AG09309 (cell line): ENCODE results near the gene PYGB.

Experiments
- DNase-seq: peaks from one replicate; pipeline ENCODE4 v3.0.0-alpha.2; 2010; ENCODE audit warnings: low read depth
- H3K4me3 ChIP-seq: 2 replicates; pipeline ENCODE4 v1.5.1; 2011; ENCODE audit warnings: mild to moderate bottlenecking, low read depth, low read length, moderate library complexity; ENCODE audit not compliant: control insufficient read depth
- CTCF ChIP-seq: IDR thresholded peaks from 2 replicates; pipeline ENCODE4 v1.5.1; 2011; ENCODE audit warnings: mild to moderate bottlenecking, low read depth, low read length, inconsistent platforms; ENCODE audit not compliant: insufficient read depth, control insufficient read depth; ENCODE audit errors: missing control alignments

Gene PYGB

DNA sequence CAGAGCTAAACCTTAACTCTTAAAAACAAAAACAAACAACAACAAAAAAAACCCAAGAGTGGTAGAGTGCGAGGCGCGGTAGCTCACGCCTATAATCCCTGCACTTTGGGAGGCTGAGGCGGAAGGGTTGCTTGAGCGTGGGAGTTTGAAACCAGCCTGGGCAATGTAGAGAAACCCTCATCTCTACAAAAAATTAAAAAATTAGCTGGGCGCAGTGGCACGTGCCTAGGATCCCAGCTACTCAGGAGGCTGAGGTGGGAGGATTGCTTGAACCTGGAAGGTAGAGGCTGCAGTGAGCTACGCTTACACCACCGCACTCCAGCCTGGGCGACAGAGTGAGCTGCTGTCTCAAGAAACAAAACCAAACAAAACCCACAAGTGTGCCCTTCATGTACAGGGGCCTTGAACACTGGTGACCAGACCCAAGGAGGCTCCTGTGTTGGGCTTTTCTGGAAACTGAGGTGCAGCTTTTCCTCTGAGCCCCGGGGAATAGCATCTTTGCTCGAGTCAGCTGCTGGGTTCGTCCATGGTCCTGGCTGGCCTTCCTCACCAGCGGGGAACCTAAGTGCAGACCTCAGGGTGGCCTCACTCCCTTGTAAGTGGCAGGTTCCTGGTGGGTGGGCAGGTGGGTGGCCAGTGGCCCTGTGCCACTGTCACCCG, 39.9 kb downstream of the PYGB start:
- no peak for TF ChIP-seq CTCF
- no peak for DNase-seq
- no peak overlapping the region for H3K4me3 ChIP-seq

- H3K4me3 ChIP-seq: no peak overlapping the region
- DNase-seq: no peak
- TF ChIP-seq CTCF: no peak
These were observed 40.7 kb downstream of the PYGB start for GRCh38 chr20:25288291-25289181.

GRCh38 chr20:25289886-25290597, 42.2 kb downstream of the PYGB start:
- DNase-seq: no peak
- TF ChIP-seq CTCF: no peak
- H3K4me3 ChIP-seq: no peak overlapping the region

DNA sequence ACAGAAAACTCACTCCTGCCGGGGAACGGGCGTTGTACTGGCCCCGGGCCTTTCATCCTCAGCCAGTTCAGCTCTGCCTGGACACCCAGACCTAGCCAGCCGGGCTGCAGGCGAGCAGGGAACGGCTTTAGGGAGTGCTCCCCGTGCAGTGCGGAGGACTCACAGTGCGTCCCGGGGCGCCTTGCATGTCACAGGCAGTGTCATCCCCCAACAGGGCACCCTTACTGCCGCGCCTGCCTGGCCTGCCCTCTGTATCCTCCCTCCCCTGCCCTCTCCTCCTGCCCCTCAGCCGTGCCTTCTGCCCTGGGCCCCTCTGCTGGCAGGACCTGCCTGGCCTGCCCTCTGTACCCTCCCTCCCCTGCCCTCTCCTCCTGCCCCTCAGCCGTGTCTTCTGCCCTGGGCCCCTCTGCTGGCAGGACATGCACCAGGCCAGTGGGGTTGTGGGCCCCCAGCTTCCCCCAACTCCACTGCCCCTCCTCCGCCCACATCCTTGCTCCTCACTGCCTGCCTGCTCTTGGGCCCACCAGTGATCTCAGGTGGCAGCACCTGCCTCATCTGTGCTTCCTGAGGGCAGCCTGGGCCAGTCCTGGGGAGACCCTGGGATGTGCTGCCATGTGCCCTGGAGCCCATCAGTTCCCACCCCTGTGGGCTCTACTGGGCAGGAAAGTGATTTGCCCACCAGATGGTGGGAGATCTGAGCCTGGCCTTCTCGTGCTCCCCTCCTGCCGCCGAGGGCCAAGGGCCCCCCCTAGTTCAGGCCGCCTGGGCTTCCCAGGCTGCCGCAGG, 43.0 kb downstream of the PYGB start:
- H3K4me3 ChIP-seq: no peak overlapping the region
- no peak for TF ChIP-seq CTCF
- no peak for DNase-seq

DNA sequence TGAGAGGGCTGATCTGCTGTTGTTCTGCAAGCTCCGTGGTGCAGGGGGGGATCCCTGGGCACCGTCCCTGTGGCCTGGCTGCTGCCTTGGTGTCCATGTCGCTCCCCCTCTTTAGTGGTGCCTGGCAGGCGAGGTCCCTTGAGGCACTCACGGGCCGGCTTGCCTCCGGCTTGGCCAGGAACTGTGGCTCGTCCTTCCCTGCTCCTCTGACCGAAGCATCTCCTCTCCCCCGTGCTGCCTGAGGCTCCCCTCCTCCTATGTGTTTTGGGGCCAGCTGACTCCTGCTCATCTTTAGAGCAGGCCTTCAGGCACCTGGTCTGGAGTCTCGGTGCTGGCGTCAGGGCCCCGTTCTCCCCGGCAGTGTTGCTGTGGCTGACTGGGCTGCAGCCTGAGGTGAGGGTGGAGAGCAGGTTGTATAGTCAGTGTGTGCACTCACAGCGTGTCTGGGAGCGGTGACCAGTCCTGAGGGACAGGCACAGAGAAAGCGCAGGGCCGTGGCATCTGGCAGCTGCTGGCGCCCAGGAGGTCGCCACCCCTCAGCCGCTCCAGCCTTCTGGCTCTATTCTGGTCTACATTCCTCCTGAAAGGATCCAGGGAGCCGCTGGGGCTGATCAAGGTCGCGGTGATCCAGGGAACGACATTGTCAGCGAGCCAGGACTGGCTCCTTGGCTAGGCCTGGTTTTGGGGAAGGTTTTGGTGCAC, 43.7 kb downstream of the PYGB start:
- no peak for DNase-seq
- TF ChIP-seq CTCF: no peak
- no peak overlapping the region for H3K4me3 ChIP-seq
